GM15510 (cell line): Measurements from ENCODE around the gene MYO1H.

Experiments used
- POLR2A ChIP-seq: IDR thresholded peaks from 3 replicates; pipeline ENCODE4 v1.6.1; 2011; ENCODE audit warnings: borderline replicate concordance; ENCODE audit not compliant: insufficient read length; ENCODE audit errors: extremely low read depth

The MYO1H gene

DNA sequence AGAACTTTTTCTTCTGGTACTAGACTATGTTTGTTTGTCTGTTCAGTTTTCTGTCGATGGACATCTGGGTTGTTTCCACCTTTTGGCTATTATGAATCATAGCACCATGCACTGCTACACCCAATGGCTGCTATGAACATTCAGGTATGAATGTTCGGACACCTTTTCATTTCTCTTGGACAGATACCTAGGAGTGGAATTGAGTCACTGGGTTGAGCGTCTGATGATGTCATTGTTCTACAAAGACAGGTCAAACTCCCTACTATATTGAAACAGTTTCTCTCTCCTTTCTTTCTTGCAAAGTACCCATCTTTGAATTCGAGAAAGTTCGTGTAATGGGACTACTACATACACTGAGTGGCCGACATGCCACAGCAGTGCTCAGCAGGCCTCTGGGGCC, 84.7 kb downstream of the MYO1H start:
- no peak for TF ChIP-seq POLR2A

DNA sequence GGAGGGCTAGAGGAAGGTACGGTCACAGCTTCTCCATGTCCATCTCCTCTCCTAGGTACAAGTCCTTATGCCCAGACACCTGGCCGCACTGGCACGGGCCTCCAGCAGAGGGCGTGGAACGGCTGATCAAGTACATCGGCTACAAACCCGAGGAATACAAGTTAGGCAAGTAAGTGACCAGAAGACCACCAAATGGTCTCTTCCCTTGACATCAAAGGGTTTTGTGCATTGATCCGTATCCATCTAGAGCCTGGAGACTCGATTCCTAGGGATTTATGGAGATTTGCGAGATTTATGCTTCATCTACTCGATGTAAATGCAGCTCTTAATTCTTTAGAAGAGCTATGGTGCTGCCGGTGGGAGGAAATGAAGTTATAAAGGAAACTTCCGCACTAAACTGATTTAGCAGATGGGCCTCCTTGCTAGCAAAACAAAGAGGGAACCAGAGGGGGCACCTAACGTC, 85.2 kb downstream of the MYO1H start:
- TF ChIP-seq POLR2A: no peak

DNA sequence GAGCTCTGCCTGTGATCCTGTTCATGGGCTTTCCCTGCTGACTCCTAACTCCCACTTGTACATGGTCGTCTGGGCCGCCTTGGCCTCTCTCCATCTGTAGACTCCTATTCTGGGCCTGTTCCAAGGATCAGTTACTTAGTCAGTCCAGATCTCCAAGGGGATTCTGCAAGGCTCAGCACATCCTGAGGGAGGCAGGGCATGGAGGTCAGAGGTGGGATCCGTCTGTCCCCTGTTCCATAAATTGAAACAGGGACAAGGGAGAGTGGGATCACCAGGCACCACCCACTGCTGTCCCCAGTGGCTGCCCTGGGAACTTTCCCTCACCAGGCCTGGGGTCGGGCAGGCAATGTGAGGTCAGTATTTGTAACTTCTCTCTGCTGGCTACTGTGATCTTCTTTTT, 85.9 kb downstream of the MYO1H start:
- TF ChIP-seq POLR2A: no peak

DNA sequence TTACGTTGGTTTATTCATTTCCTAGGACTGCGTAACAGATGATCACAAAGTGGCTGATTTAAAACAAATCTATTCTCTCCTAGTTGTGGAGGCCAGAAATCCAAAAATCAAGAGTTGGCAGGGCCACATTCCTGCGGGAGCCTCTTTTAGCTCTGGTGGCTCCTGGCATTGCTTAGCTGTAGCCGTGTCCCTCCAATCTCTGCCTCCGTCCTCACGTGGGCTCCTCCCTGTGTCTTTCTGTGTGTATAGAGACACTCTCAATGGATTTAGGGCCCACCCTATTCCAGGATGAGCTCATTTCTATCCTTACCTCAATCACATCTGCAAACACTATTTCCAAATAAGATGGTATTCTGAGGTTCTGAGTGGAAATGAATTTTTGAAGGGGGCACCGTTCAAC, 86.9 kb downstream of the MYO1H start:
- no peak for TF ChIP-seq POLR2A

DNA sequence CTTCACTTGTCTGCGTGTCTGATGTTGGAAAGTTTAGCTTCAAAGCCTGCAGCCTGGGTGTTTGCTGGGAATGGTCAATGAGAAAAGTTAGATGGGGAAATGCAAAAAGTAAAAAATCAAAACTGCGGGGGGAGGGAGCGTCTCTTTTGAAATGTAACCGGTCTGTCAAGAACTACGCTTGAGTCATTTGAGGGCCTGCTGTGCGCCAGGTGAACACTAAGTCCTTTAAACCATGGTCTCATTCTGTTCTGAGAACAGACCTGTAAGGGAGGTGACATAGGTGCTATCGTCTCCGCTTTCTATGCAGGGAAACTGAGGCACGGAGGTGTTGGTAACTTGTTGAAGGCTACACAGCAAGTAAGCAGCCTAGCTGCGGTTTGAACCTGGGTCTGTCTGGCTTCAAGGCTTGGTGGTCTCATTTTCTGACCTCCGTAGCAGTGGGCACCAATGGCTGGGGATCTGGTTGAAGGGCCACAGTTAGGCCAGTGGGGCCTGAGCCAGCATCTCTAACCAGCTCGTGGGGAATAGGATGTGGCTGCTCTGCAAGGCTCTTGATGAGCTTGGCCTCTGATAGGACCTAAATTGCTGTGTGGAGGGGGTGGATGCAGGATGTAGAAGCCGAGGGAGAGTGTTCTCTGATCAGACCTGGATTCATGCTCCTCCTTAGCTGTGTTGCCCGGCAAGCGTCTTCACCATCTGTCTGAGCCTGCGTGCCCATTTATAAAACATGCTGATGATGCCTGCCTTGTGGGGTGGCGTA, 87.9 kb downstream of the MYO1H start:
- no peak for TF ChIP-seq POLR2A

GRCh38 chr12:109436188-109436560, 88.5 kb downstream of the MYO1H start:
- no peak for TF ChIP-seq POLR2A

DNA sequence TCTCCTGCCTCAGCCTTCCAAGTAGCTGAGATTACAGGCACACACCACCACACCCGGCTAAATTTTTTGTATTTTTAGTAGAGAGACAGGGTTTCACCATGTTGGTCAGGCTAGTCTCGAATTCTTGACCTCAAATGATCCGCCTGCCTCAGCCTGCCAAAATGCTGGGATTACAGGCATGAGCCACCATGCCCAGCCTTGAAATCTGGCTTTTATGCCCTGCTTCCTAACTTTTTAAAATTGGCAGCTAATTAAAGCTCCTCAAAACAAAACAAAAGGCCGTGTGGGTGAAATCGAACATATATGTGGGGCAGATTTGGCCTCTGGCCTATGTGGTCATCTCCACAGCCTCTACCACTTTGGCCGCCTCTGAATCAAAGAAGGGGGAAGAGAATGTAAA, 91.5 kb downstream of the MYO1H start:
- TF ChIP-seq POLR2A: no peak

GRCh38 chr12:109440851-109441490, 93.3 kb downstream of the MYO1H start:
- no peak for TF ChIP-seq POLR2A

DNA sequence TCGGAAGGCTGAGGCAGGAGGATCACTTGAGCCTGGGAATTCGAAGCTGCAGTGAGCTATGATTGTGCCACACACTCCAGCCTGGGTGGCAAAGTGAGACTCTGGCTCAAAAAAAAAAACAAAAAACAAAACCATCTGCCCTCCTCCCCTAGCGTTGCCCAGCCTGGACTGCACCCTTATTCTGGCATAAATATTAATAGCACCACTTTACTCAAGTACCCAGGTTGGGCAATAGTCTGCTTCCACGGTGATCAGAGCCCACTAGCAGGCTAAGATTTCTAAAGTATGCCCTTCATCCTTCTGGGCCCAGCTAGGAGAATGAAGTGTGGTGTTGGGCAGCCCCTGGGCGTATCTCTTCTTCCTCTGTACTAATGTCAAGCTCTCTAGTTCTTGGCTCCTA, 96.1 kb downstream of the MYO1H start:
- no peak for TF ChIP-seq POLR2A

DNA sequence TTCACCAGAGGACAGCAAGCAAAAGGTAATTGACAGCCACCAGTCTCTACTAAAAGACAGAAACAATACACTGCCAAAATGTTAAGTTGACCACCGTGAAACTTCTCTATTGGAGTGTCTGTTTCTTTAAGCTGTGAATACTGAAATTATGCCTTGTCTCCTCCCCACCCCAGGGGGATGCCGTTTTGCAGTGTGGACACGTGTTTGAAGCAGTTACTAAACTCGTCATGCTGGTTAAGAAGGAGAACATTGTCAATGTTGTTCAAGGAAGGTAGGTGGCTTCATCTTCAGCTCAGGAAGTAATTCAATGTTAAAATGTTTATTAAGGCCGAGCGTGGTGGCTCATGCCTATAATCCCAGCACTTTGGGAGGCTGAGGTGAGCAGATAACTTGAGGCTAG, 96.6 kb downstream of the MYO1H start:
- no peak for TF ChIP-seq POLR2A

GRCh38 chr12:109445191-109445609, 97.5 kb downstream of the MYO1H start:
- TF ChIP-seq POLR2A: no peak

- no peak for TF ChIP-seq POLR2A
These were observed 99.2 kb downstream of the MYO1H start for GRCh38 chr12:109446869-109447268.

DNA sequence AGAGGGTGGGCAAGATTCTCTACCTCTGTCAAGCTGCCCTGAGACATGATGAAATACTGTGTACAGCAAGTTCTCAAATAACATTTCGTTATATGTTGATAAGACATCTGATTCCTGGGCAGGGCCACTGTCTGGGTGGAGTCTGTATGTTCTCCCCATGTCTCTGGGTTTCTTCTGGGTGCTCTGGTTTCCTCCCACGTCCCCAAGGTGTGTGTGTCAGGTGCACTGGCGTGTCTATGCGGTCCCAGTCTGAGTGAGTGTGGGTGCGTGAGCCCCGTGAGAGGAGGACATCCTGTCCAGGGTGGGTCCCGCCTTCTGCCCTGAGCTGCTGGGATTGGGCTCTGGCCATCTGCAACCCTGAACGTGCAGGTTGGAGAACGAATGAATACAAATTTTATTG, 99.8 kb downstream of the MYO1H start:
- TF ChIP-seq POLR2A: no peak

GRCh38 chr12:109448272-109448671, 100.6 kb downstream of the MYO1H start:
- TF ChIP-seq POLR2A: no peak

- no peak for TF ChIP-seq POLR2A
These were observed 101.1 kb downstream of the MYO1H start for GRCh38 chr12:109448707-109449390.
